ENCODE measurements around the gene GRK4.

DNA sequence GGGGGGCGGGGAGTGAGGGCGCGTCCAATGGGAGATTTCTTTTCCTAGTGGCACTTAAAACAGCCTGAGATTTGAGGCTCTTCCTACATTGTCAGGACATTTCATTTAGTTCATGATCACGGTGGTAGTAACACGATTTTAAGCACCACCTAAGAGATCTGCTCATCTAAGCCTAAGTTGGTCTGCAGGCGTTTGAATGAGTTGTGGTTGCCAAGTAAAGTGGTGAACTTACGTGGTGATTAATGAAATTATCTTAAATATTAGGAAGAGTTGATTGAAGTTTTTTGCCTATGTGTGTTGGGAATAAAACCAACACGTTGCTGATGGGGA, 112.2 kb downstream of the GRK4 start:
- TF ChIP-seq, protein P1, sequence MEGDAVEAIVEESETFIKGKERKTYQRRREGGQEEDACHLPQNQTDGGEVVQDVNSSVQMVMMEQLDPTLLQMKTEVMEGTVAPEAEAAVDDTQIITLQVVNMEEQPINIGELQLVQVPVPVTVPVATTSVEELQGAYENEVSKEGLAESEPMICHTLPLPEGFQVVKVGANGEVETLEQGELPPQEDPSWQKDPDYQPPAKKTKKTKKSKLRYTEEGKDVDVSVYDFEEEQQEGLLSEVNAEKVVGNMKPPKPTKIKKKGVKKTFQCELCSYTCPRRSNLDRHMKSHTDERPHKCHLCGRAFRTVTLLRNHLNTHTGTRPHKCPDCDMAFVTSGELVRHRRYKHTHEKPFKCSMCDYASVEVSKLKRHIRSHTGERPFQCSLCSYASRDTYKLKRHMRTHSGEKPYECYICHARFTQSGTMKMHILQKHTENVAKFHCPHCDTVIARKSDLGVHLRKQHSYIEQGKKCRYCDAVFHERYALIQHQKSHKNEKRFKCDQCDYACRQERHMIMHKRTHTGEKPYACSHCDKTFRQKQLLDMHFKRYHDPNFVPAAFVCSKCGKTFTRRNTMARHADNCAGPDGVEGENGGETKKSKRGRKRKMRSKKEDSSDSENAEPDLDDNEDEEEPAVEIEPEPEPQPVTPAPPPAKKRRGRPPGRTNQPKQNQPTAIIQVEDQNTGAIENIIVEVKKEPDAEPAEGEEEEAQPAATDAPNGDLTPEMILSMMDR (IDR thresholded peaks at IDR 0.05; ENCODE audit: insufficient read depth, low read depth, low read length) = no peak
- TF ChIP-seq EZH2 (IDR thresholded peaks at IDR 0.05; ENCODE audit: insufficient read depth, low read length) = no peak
